HCT116 (cell line): ENCODE results near the gene UCHL5. TPM values are rescaled to one million over a fixed set of nuclear protein-coding genes. Genes with fewer than 3 reads are reported as not detected.

Experiments used
- ATAC-seq: fragments of 200-7000 bp; cut with Tn5 transposase; 2 replicates; pipeline ENCODE4 v1.9.1; 2020; ENCODE audit warnings: mild to moderate bottlenecking, moderate library complexity
- BruUV-seq: library from RNA; stranded (reverse); fragments of 400-500 nt; replicated peaks from 2 replicates; lab custom pipeline; 2021; lab: Mats Ljungman, UMichigan
- CTCF ChIA-PET: fragments of 300-600 bp; sonication (Branson Sonifier 250); formaldehyde crosslinking; loops from one replicate; lab custom pipeline; 2021; ENCODE audit warnings: antibody characterized with exemption; lab: Charles Lee
- POLR2A ChIA-PET: fragments of 300-600, 350-600 bp; sonication (Branson Sonifier 250); formaldehyde crosslinking; loops from one replicate; lab custom pipeline; 2021; ENCODE audit warnings: antibody characterized with exemption; lab: Charles Lee
- RAD21 ChIA-PET, 2 experiments: fragments of 300-600 bp; sonication (Branson Sonifier 250); formaldehyde crosslinking; loops; one replicate each; lab custom pipeline; 2023; ENCODE audit warnings: low total read pairs in 2 of 2; ENCODE audit not compliant: uncharacterized antibody in 2 of 2, unreplicated experiment in 2 of 2, low non-redundant PET in 1 of 2; lab: Charles Lee
- DNase-seq: peaks from one replicate; pipeline ENCODE4 v3.0.0-alpha.2; 2010; ENCODE audit warnings: low read depth, low spot score
- H2AFZ ChIP-seq: fragments of 200-600 bp; shearing (Covaris generic), sonication (generic); 2 replicates; pipeline ENCODE4 v1.6.1; 2017; ENCODE audit warnings: low read depth, mixed run types, mixed read lengths, antibody characterized with exemption, low read length; ENCODE audit not compliant: poor library complexity, severe bottlenecking
- H3K27ac ChIP-seq: 2 replicates; pipeline ENCODE4 v1.5.1; 2012; ENCODE audit warnings: low read depth, low read length
- H3K27me3 ChIP-seq: fragments of 200-600 bp; sonication (generic); 2 replicates; pipeline ENCODE4 v1.6.1; 2016; ENCODE audit warnings: mixed run types, low read length, mixed read lengths; ENCODE audit not compliant: insufficient read depth
- H3K36me3 ChIP-seq, 2 experiments: fragments of 200-500 bp in 1 of 2; fragments of 200-600 bp in 1 of 2; sonication (Bioruptor generic) in 1 of 2; sonication (generic) in 1 of 2; 2 replicates each; pipeline versions ENCODE4 v1.5.1 to v1.6.1; 2014 to 2016; ENCODE audit warnings: low read length in 2 of 2, inconsistent platforms in 1 of 2, mixed read lengths in 1 of 2, mixed run types in 1 of 2; ENCODE audit not compliant: insufficient read depth in 2 of 2, control insufficient read depth in 1 of 2
- H3K4me1 ChIP-seq, 2 experiments: fragments of 200-600 bp in 1 of 2; sonication (generic) in 1 of 2; 2 replicates each; pipeline versions ENCODE4 v1.5.1 to v1.6.1; 2012 to 2017; ENCODE audit warnings: low read length in 2 of 2, inconsistent platforms in 1 of 2, mild to moderate bottlenecking in 1 of 2, mixed read lengths in 1 of 2, mixed run types in 1 of 2, moderate library complexity in 1 of 2; ENCODE audit not compliant: insufficient read depth in 2 of 2, control insufficient read depth in 1 of 2
- H3K4me2 ChIP-seq: fragments of 200-600 bp; sonication (generic); 2 replicates; pipeline ENCODE4 v1.6.1; 2017; ENCODE audit warnings: mixed run types, low read length, mixed read lengths
- H3K4me3 ChIP-seq, 2 experiments: fragments of 200-600 bp in 1 of 2; sonication (generic) in 1 of 2; replicated peaks in 1 of 2; 2 replicates each; pipeline ENCODE4 v1.5.1; 2011 to 2016; ENCODE audit warnings: low read length in 2 of 2, control low read depth in 1 of 2, low read depth in 1 of 2, mild to moderate bottlenecking in 1 of 2, mixed read lengths in 1 of 2, mixed run types in 1 of 2
- H3K79me2 ChIP-seq: fragments of 200-600 bp; sonication (generic); 2 replicates; pipeline ENCODE4 v1.6.1; 2017; ENCODE audit warnings: mild to moderate bottlenecking, mixed run types, low read length, moderate library complexity, mixed read lengths; ENCODE audit not compliant: insufficient read depth
- H3K9ac ChIP-seq: fragments of 200-600 bp; sonication (generic); 2 replicates; pipeline ENCODE4 v1.6.1; 2016; ENCODE audit warnings: low read length, mixed read lengths
- H3K9me2 ChIP-seq: fragments of 200-600 bp; sonication (generic), shearing (Covaris generic); 2 replicates; pipeline ENCODE4 v1.6.1; 2017; ENCODE audit warnings: mixed run types, mild to moderate bottlenecking, moderate library complexity; ENCODE audit not compliant: insufficient read depth
- H3K9me3 ChIP-seq, 2 experiments: fragments of 200-500 bp in 1 of 2; fragments of 200-600 bp in 1 of 2; sonication (Bioruptor generic) in 1 of 2; sonication (generic) in 1 of 2; 2 replicates each; pipeline ENCODE4 v1.6.1; 2014 to 2017; ENCODE audit warnings: low read length in 2 of 2, mixed read lengths in 2 of 2, inconsistent platforms in 1 of 2, low read depth in 1 of 2, mild to moderate bottlenecking in 1 of 2, mixed run types in 1 of 2, moderate library complexity in 1 of 2; ENCODE audit not compliant: control insufficient read depth in 1 of 2, insufficient read depth in 1 of 2
- H4K20me1 ChIP-seq: fragments of 200-600 bp; sonication (generic), shearing (Covaris generic); 2 replicates; pipeline ENCODE4 v1.6.1; 2017; ENCODE audit warnings: mixed run types, mild to moderate bottlenecking, moderate library complexity; ENCODE audit not compliant: insufficient read depth
- CBX3 ChIP-seq: IDR thresholded peaks from 2 replicates; pipeline ENCODE4 v1.6.1; 2012; ENCODE audit warnings: low read depth
- CEBPB ChIP-seq: IDR thresholded peaks from 2 replicates; pipeline ENCODE4 v1.6.1; 2012; ENCODE audit warnings: low read depth
- EGR1 ChIP-seq: IDR thresholded peaks from 2 replicates; pipeline ENCODE4 v1.6.1; 2012; ENCODE audit warnings: low read depth
- ELF1 ChIP-seq: IDR thresholded peaks from 2 replicates; pipeline ENCODE4 v1.6.1; 2012; ENCODE audit warnings: low read depth, borderline replicate concordance
- EZH2 ChIP-seq: fragments of 200-600 bp; sonication (generic); IDR thresholded peaks from 2 replicates; pipeline ENCODE4 v1.6.1; 2017; ENCODE audit warnings: antibody characterized with exemption, mixed run types
- EZH2phosphoT487 ChIP-seq: fragments of 200-600 bp; IDR thresholded peaks from 2 replicates; pipeline ENCODE4 v1.6.1; 2018; ENCODE audit warnings: antibody characterized with exemption, borderline replicate concordance
- JUND ChIP-seq: IDR thresholded peaks from 2 replicates; pipeline ENCODE4 v1.6.1; 2012
- POLR2A ChIP-seq: IDR thresholded peaks from 2 replicates; pipeline ENCODE4 v1.7.0; 2011; ENCODE audit warnings: borderline replicate concordance; ENCODE audit not compliant: insufficient read depth, insufficient read length; ENCODE audit errors: extremely low read depth
- POLR2AphosphoS5 ChIP-seq: IDR thresholded peaks from 2 replicates; pipeline ENCODE4 v1.6.1; 2011; ENCODE audit warnings: mild to moderate bottlenecking, low read depth, low read length, moderate library complexity
- RAD21 ChIP-seq: IDR thresholded peaks from 2 replicates; pipeline ENCODE4 v1.6.1; 2012; ENCODE audit warnings: low read depth, mild to moderate bottlenecking
- SIN3A ChIP-seq: IDR thresholded peaks from 2 replicates; pipeline ENCODE4 v1.6.1; 2012; ENCODE audit warnings: low read depth
- SP1 ChIP-seq: IDR thresholded peaks from 2 replicates; pipeline ENCODE4 v1.6.1; 2012; ENCODE audit warnings: low read depth
- SRF ChIP-seq: IDR thresholded peaks from 2 replicates; pipeline ENCODE4 v1.6.1; 2012; ENCODE audit warnings: low read depth
- TCF7L2 ChIP-seq: IDR thresholded peaks from 2 replicates; pipeline ENCODE4 v1.7.0; 2011; ENCODE audit warnings: borderline replicate concordance, inconsistent platforms; ENCODE audit not compliant: insufficient read depth, insufficient read length; ENCODE audit errors: extremely low read depth
- YY1 ChIP-seq: IDR thresholded peaks from 2 replicates; pipeline ENCODE4 v1.6.1; 2011; ENCODE audit warnings: low read length, low read depth, moderate library complexity, mild to moderate bottlenecking; ENCODE audit not compliant: insufficient replicate concordance; ENCODE audit errors: extremely low read depth
- ZFX ChIP-seq: fragments of 450-650 bp; IDR thresholded peaks from 2 replicates; pipeline ENCODE4 v1.6.1; 2017
- ZNF274 ChIP-seq: fragments of 200-500 bp; sonication (Bioruptor generic); IDR thresholded peaks from 2 replicates; pipeline ENCODE4 v1.6.1; 2014; ENCODE audit warnings: mild to moderate bottlenecking, low read depth, low read length, inconsistent platforms
- intact Hi-C: fragments of 100-400 bp; cut with micrococcal nuclease; formaldehyde crosslinking; loops from 2 replicates; pipeline ENCODE4 v1.10.0; 2022
- total RNA-seq: library from RNA; stranded (reverse); gene quantifications from one replicate; pipeline ENCODE4 v1.2.1, GENCODE V29; 2021; ENCODE audit not compliant: unreplicated experiment
- TF ChIP-seq, protein P1 (sequence below): IDR thresholded peaks from 2 replicates; pipeline ENCODE4 v1.6.1; 2012; ENCODE audit warnings: low read depth
- TF ChIP-seq, protein P2 (sequence below): IDR thresholded peaks from 2 replicates; pipeline ENCODE4 v1.6.1; 2011; ENCODE audit warnings: mild to moderate bottlenecking, low read length, moderate library complexity; ENCODE audit not compliant: insufficient replicate concordance; ENCODE audit errors: extremely low read depth
- TF ChIP-seq, protein P3 (sequence below): IDR thresholded peaks from 2 replicates; pipeline ENCODE4 v1.6.1; 2012

Gene UCHL5
- total RNA-seq, 1 experiment from 2014 or later, result 75.8 TPM

DNA sequence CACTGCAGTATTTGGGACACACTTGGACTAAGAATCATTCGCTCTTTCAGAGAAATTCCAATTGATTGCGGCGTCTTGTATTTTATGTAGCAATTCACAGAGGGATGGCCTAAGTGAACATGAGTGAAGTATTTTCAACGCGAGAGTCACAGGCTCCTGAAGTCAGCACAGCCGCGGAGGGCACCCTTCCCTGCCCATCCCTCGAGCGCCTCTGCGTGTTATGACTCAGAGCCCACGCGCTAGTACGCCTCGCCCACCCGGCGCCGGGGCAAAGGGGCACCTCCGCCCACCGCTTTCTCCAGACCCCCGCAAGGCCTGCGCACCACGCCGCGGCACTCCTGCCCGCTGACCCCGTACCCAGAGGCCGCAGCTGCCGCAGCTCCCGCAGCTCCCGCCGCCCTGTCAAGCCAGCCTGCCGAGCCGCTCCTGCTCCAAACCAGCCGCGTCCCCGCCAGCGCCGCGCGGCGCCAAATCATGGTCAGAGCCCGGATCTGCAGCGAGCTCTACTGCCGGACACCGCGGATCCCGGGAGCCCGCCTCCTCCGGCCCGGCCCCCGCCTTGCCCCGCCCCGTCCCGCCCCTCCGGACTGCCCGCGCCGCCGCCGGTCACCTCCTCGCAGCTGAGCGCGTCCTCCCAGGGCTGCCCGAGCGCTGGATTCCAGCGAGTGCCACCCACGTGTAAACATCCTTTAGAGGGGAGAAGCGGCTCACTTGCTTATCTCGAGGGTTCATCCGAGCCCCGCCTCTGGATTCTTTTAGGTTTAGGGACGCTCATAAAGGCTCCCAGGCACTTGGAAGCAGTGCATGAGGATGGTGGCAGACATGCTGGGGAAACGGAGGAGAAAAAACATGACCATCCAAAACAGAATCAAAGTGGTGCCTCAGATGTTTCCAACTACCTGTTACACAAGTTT lies 46.0 kb upstream of the UCHL5 start, which contains the start of gene GLRX2:
TSS of gene GLRX2 (minus strand) at position 508 of the 914 bp plus-strand sequence. CDS start at position 476, 32 bp downstream.
- ChIA-PET POLR2A (interaction anchor here (0.6 to 2.4 kb wide), 7 partner anchors 8 to 46 kb away, joined by 3 to 16 read pairs (median 6); partner anchors contain the start of genes CDC73, RO60 and UCHL5), RAD21 (no interaction called here), CTCF (interaction anchor here (0.7 to 2.2 kb wide), 5 partner anchors 8 to 85 kb away, joined by 3 to 10 read pairs (median 3); partner anchors contain the start of gene CDC73)
- 0 out of 4 replicates have a peak, but pooled peaks cover 0 to 3% of the 10 kb centered on the region in 2 experiments for H3K36me3 ChIP-seq
- H3K79me2 ChIP-seq, result peaks cover 30% of the 10 kb centered on the region
- H3K27me3 ChIP-seq, result no peaks in the 10 kb centered on the region
- H3K9me3 ChIP-seq, result no peaks in the 10 kb centered on the region
- peak; percentile 90 for ATAC-seq
- peak within 1 kb of the TSS; percentile 72 for H3K9ac ChIP-seq
- H2AFZ ChIP-seq, result peak within 1 kb of the TSS; percentile 95
- peak within 1 kb of the TSS; percentile 79 for H3K27ac ChIP-seq
- peak within 1 kb of the TSS; percentile 58 to 74 for H3K4me3 ChIP-seq
- intact Hi-C loops, result loop anchor here (1.0 kb wide), 2 partner anchors 17 to 46 kb away; partner anchors contain the start of genes CDC73, RO60 and UCHL5
- peak; percentile 71 for DNase-seq
- peak within 1 kb of the TSS; percentile 74 for H3K4me2 ChIP-seq
- no peaks in the 10 kb centered on the region for H3K9me2 ChIP-seq
- H3K4me1 ChIP-seq, result peaks cover 12 to 20% of the 10 kb centered on the region in 2 experiments; a peak in 3 of 4 replicates
- no peaks in the 10 kb centered on the region for H4K20me1 ChIP-seq
- no TSS peak for BruUV-seq
- TF ChIP-seq EZH2phosphoT487, result no peak
- TF ChIP-seq, protein P1, sequence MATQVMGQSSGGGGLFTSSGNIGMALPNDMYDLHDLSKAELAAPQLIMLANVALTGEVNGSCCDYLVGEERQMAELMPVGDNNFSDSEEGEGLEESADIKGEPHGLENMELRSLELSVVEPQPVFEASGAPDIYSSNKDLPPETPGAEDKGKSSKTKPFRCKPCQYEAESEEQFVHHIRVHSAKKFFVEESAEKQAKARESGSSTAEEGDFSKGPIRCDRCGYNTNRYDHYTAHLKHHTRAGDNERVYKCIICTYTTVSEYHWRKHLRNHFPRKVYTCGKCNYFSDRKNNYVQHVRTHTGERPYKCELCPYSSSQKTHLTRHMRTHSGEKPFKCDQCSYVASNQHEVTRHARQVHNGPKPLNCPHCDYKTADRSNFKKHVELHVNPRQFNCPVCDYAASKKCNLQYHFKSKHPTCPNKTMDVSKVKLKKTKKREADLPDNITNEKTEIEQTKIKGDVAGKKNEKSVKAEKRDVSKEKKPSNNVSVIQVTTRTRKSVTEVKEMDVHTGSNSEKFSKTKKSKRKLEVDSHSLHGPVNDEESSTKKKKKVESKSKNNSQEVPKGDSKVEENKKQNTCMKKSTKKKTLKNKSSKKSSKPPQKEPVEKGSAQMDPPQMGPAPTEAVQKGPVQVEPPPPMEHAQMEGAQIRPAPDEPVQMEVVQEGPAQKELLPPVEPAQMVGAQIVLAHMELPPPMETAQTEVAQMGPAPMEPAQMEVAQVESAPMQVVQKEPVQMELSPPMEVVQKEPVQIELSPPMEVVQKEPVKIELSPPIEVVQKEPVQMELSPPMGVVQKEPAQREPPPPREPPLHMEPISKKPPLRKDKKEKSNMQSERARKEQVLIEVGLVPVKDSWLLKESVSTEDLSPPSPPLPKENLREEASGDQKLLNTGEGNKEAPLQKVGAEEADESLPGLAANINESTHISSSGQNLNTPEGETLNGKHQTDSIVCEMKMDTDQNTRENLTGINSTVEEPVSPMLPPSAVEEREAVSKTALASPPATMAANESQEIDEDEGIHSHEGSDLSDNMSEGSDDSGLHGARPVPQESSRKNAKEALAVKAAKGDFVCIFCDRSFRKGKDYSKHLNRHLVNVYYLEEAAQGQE, result no peak
- no peak for TF ChIP-seq CEBPB
- peak; percentile 9 for TF ChIP-seq TCF7L2
- peak; percentile 28; the same call in 1 of the 2 replicates for TF ChIP-seq RAD21
- TF ChIP-seq ZNF274, result no peak
- TF ChIP-seq ELF1, result no peak
- peak; percentile 56; the same call in 1 of the 2 replicates for TF ChIP-seq CBX3
- TF ChIP-seq YY1, result peak; percentile 50
- peak; percentile 66 for TF ChIP-seq POLR2A
- TF ChIP-seq, protein P2, sequence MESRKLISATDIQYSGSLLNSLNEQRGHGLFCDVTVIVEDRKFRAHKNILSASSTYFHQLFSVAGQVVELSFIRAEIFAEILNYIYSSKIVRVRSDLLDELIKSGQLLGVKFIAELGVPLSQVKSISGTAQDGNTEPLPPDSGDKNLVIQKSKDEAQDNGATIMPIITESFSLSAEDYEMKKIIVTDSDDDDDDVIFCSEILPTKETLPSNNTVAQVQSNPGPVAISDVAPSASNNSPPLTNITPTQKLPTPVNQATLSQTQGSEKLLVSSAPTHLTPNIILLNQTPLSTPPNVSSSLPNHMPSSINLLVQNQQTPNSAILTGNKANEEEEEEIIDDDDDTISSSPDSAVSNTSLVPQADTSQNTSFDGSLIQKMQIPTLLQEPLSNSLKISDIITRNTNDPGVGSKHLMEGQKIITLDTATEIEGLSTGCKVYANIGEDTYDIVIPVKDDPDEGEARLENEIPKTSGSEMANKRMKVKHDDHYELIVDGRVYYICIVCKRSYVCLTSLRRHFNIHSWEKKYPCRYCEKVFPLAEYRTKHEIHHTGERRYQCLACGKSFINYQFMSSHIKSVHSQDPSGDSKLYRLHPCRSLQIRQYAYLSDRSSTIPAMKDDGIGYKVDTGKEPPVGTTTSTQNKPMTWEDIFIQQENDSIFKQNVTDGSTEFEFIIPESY, result peak; percentile 24
- TF ChIP-seq EGR1, result peak; percentile 75
- TF ChIP-seq EZH2, result no peak
- peak; percentile 96 for TF ChIP-seq SIN3A
- no peak for TF ChIP-seq SRF
- TF ChIP-seq, protein P3, sequence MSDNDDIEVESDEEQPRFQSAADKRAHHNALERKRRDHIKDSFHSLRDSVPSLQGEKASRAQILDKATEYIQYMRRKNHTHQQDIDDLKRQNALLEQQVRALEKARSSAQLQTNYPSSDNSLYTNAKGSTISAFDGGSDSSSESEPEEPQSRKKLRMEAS, result peak; percentile 90
- TF ChIP-seq JUND, result peak; percentile 21; the same call in 1 of the 2 replicates
- TF ChIP-seq ZFX, result peak; percentile 70
- TF ChIP-seq SP1, result peak; percentile 77
- peak; percentile 98 for TF ChIP-seq POLR2AphosphoS5
